Panc1 (cell line): ENCODE measurements around the gene GPNMB. TPM values are rescaled to one million over a fixed set of nuclear protein-coding genes. Genes with fewer than 3 reads are reported as not detected.

Experiments used
- ATAC-seq: fragments of 200-7000 bp; cut with Tn5 transposase; 2 replicates; pipeline ENCODE4 v1.9.1; 2020; ENCODE audit warnings: mild to moderate bottlenecking, moderate library complexity
- BruUV-seq: library from RNA; stranded (reverse); fragments of 400-500 nt; replicated peaks from 2 replicates; lab custom pipeline; 2021; lab: Mats Ljungman, UMichigan
- CTCF ChIA-PET: fragments of 300-600 bp; sonication (Branson Sonifier 250); formaldehyde crosslinking; loops from one replicate; lab custom pipeline; 2022; ENCODE audit warnings: antibody characterized with exemption; lab: Charles Lee
- POLR2A ChIA-PET: fragments of 300-600 bp; sonication (Branson Sonifier 250); formaldehyde crosslinking; loops from one replicate; lab custom pipeline; 2022; ENCODE audit warnings: antibody characterized with exemption; lab: Charles Lee
- DNase-seq: peaks from one replicate; pipeline ENCODE4 v3.0.0-alpha.2; 2010; ENCODE audit warnings: low read depth, low spot score
- H3K27ac ChIP-seq: 2 replicates; pipeline ENCODE4 v1.5.1; 2011; ENCODE audit warnings: mild to moderate bottlenecking, low read length, inconsistent platforms
- H3K27me3 ChIP-seq: fragments of 200-500 bp; sonication (Bioruptor generic); 2 replicates; pipeline ENCODE4 v1.6.0; 2014; ENCODE audit warnings: low read length, inconsistent platforms; ENCODE audit not compliant: control insufficient read depth, insufficient read depth
- H3K36me3 ChIP-seq: fragments of 200-500 bp; sonication (Bioruptor generic); 2 replicates; pipeline ENCODE4 v1.5.1; 2014; ENCODE audit warnings: inconsistent platforms, mild to moderate bottlenecking, low read length, moderate library complexity; ENCODE audit not compliant: control insufficient read depth, insufficient read depth
- H3K4me1 ChIP-seq: 2 replicates; pipeline ENCODE4 v1.5.1; 2011; ENCODE audit warnings: inconsistent platforms, mild to moderate bottlenecking, low read length, moderate library complexity; ENCODE audit not compliant: control insufficient read depth, insufficient read depth
- H3K4me3 ChIP-seq, 2 experiments: 2 replicates each; pipeline ENCODE4 v1.5.1; 2011 to 2012; ENCODE audit warnings: low read depth in 2 of 2, low read length in 2 of 2, mild to moderate bottlenecking in 2 of 2, inconsistent platforms in 1 of 2, moderate library complexity in 1 of 2
- H3K9me3 ChIP-seq: fragments of 200-500 bp; sonication (Bioruptor generic); 2 replicates; pipeline ENCODE4 v1.5.1; 2014; ENCODE audit warnings: low read depth, mild to moderate bottlenecking, inconsistent platforms, low read length, moderate library complexity; ENCODE audit not compliant: control insufficient read depth, insufficient read depth
- POLR2AphosphoS5 ChIP-seq: IDR thresholded peaks from 2 replicates; pipeline ENCODE4 v1.6.1; 2012; ENCODE audit warnings: mild to moderate bottlenecking, low read depth, low read length, moderate library complexity
- SIN3A ChIP-seq: IDR thresholded peaks from 2 replicates; pipeline ENCODE4 v1.6.1; 2012; ENCODE audit warnings: low read depth, mild to moderate bottlenecking, low read length, moderate library complexity, borderline replicate concordance; ENCODE audit not compliant: insufficient read depth
- TCF7L2 ChIP-seq: IDR thresholded peaks from 2 replicates; pipeline ENCODE4 v1.6.1; 2011; ENCODE audit warnings: mild to moderate bottlenecking, low read depth, low read length, inconsistent platforms
- in situ Hi-C: cut with HindIII; loops from 2 replicates; pipeline ENCODE4 v1.10.0; 2016; ENCODE audit warnings: low sequenced_read_pairs, low pct_unique_long_range_greater_than_20kb
- intact Hi-C: fragments of 100-400 bp; cut with micrococcal nuclease; formaldehyde crosslinking; loops from one replicate; pipeline ENCODE4 v1.10.0; 2022; ENCODE audit not compliant: unreplicated experiment
- total RNA-seq: library from RNA; stranded (reverse); gene quantifications from one replicate; pipeline ENCODE4 v1.2.1, GENCODE V29; 2021; ENCODE audit not compliant: unreplicated experiment
- TF ChIP-seq, protein P1 (sequence below): fragments of 450-650 bp; IDR thresholded peaks from 2 replicates; pipeline ENCODE4 v1.5.1; 2017; ENCODE audit warnings: mild to moderate bottlenecking
- TF ChIP-seq, protein P2 (sequence below), 2 experiments: IDR thresholded peaks; 2 replicates each; pipeline ENCODE4 v1.6.1; 2011 to 2012; ENCODE audit warnings: low read depth in 2 of 2, control low read depth in 1 of 2, low read length in 1 of 2, mild to moderate bottlenecking in 1 of 2, moderate library complexity in 1 of 2; ENCODE audit not compliant: insufficient read depth in 1 of 2

Gene GPNMB
- total RNA-seq, 1 experiment from 2014 or later = 2.1 TPM

DNA sequence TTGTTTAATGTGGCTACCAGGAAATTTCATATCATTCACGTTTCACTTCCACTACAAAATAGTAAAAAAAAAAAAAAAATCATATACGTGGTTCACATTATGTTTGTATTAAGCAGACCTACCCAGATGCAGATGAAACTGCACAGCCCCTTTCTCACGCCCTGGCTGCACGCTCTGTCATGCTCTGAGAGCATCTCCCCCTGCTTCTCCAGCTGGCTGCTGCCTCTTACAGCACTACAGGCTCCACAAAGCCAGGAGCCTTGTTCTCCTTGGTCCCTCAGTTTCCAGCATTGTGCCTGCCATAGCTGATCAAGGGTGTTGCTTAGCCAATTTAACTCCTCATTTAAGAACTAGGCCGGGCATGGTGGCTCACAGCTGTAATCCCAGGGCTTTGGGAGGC lies 6.9 kb upstream of the GPNMB start:
- Histone ChIP-seq H3K27me3 (0 out of 2 replicates have a peak, but pooled peaks cover 2% of the 10 kb centered on the region), H3K4me1 (no peaks in the 10 kb centered on the region), H3K36me3 (no peaks in the 10 kb centered on the region), H3K27ac (no peak overlapping the region), H3K4me3 (no peak overlapping the region), H3K9me3 (no peaks in the 10 kb centered on the region)
- in situ Hi-C loops (no loop called here), intact Hi-C loops (no loop called here)
- ATAC-seq (no peak), DNase-seq (no peak)
- CTCF ChIA-PET = interaction anchor here (0.5 kb wide), 1 partner anchor 37 kb away, joined by 7 read pairs; no protein-coding TSS in a partner anchor
- BruUV-seq = no TSS peak
- no peak for TF ChIP-seq SIN3A
- TF ChIP-seq, protein P1, sequence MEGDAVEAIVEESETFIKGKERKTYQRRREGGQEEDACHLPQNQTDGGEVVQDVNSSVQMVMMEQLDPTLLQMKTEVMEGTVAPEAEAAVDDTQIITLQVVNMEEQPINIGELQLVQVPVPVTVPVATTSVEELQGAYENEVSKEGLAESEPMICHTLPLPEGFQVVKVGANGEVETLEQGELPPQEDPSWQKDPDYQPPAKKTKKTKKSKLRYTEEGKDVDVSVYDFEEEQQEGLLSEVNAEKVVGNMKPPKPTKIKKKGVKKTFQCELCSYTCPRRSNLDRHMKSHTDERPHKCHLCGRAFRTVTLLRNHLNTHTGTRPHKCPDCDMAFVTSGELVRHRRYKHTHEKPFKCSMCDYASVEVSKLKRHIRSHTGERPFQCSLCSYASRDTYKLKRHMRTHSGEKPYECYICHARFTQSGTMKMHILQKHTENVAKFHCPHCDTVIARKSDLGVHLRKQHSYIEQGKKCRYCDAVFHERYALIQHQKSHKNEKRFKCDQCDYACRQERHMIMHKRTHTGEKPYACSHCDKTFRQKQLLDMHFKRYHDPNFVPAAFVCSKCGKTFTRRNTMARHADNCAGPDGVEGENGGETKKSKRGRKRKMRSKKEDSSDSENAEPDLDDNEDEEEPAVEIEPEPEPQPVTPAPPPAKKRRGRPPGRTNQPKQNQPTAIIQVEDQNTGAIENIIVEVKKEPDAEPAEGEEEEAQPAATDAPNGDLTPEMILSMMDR = no peak
- TF ChIP-seq TCF7L2 = no peak
- TF ChIP-seq POLR2AphosphoS5 = no peak
- TF ChIP-seq, protein P2, sequence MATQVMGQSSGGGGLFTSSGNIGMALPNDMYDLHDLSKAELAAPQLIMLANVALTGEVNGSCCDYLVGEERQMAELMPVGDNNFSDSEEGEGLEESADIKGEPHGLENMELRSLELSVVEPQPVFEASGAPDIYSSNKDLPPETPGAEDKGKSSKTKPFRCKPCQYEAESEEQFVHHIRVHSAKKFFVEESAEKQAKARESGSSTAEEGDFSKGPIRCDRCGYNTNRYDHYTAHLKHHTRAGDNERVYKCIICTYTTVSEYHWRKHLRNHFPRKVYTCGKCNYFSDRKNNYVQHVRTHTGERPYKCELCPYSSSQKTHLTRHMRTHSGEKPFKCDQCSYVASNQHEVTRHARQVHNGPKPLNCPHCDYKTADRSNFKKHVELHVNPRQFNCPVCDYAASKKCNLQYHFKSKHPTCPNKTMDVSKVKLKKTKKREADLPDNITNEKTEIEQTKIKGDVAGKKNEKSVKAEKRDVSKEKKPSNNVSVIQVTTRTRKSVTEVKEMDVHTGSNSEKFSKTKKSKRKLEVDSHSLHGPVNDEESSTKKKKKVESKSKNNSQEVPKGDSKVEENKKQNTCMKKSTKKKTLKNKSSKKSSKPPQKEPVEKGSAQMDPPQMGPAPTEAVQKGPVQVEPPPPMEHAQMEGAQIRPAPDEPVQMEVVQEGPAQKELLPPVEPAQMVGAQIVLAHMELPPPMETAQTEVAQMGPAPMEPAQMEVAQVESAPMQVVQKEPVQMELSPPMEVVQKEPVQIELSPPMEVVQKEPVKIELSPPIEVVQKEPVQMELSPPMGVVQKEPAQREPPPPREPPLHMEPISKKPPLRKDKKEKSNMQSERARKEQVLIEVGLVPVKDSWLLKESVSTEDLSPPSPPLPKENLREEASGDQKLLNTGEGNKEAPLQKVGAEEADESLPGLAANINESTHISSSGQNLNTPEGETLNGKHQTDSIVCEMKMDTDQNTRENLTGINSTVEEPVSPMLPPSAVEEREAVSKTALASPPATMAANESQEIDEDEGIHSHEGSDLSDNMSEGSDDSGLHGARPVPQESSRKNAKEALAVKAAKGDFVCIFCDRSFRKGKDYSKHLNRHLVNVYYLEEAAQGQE (IDR thresholded peaks at IDR 0.05; ENCODE audit: insufficient read depth in 1 of 2, low read depth in 2 of 2, low read length in 1 of 2) = no peak
- POLR2A ChIA-PET = no interaction called here

DNA sequence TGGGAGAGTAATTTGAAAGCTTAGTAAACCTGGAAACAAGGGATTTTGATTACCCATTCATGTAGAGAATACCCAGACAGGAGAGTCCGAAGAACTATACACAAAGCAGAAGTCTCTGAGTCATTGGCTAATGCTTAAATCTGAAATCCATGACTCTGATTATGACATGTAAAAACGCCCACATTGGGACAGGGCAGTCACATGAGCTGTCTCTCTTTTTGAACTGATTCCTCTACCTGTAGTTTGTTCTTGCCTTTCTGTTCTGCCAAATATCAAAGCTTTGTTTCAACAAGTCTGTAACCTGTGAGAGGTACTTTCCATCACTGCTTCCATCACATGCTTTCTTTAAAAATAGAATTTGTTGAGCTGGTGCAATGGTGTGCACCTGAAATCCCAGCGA lies 4.3 kb upstream of the GPNMB start:
- BruUV-seq = no TSS peak
- Histone ChIP-seq H3K4me1 (peaks cover 5% of the 10 kb centered on the region; the same call in 1 of the 2 replicates), H3K27me3 (0 out of 2 replicates have a peak, but pooled peaks cover 2% of the 10 kb centered on the region), H3K9me3 (no peaks in the 10 kb centered on the region), H3K36me3 (no peaks in the 10 kb centered on the region), H3K4me3 (no peak overlapping the region), H3K27ac (no peak overlapping the region)
- POLR2A ChIA-PET = interaction anchor here (0.7 kb wide), 1 partner anchor 23 kb away, joined by 3 read pairs; no protein-coding TSS in a partner anchor
- in situ Hi-C loops = no loop called here
- CTCF ChIA-PET = no interaction called here
- TF ChIP-seq, protein P2 (IDR thresholded peaks at IDR 0.05; ENCODE audit: insufficient read depth in 1 of 2, low read depth in 2 of 2, low read length in 1 of 2) = no peak
- TF ChIP-seq, protein P1 = no peak
- TF ChIP-seq TCF7L2 = no peak
- TF ChIP-seq SIN3A = no peak
- TF ChIP-seq POLR2AphosphoS5 = no peak
- intact Hi-C loops = no loop called here
- DNase-seq (no peak), ATAC-seq (no peak)
